DOHH2 (cell line): ENCODE data around the gene SYT3.

Source experiments
- CTCF ChIP-seq: fragments of 200-600 bp; sonication (generic); IDR thresholded peaks from one replicate; pipeline ENCODE4 v1.5.1; 2014; ENCODE audit warnings: antibody characterized with exemption, mild to moderate bottlenecking, low read depth, low read length; ENCODE audit not compliant: poor library complexity, severe bottlenecking
- EZH2phosphoT487 ChIP-seq: fragments of 200-600 bp; sonication (generic); IDR thresholded peaks from 2 replicates; pipeline ENCODE4 v1.6.1; 2017; ENCODE audit warnings: borderline replicate concordance, mild to moderate bottlenecking, antibody characterized with exemption, low read length, moderate library complexity, mixed read lengths

- TF ChIP-seq CTCF (no peak), EZH2phosphoT487 (no peak)
These were observed 1.1 kb downstream of the SYT3 start for GRCh38 chr19:50638600-50638999.
